ENCODE data around the gene ZCCHC10. TPM values are rescaled to one million over a fixed set of nuclear protein-coding genes. Genes with fewer than 3 reads are reported as not detected.

ZCCHC10 gene
- total and polyA plus RNA-seq, 10 of the 15 experiments (the other 5 are each of a cell fraction or from before 2014, with no cell fraction given) = 16.8 to 117 (median 53.5) TPM

- no peak for TF ChIP-seq BCLAF1 (IDR thresholded peaks at IDR 0.05)
- TF ChIP-seq USF1 (IDR thresholded peaks at IDR 0.05; ENCODE audit: borderline replicate concordance, extremely low read length, insufficient read depth, low read depth, low read length) = peak; percentile 99
- TF ChIP-seq EP300 (IDR thresholded peaks at IDR 0.05; ENCODE audit: borderline replicate concordance in 1 of 2, control insufficient read depth in 1 of 2, low read depth in 2 of 2, low read length in 2 of 2) = no peak
- peak; percentile 81 for TF ChIP-seq ZBTB4 (CRISPR knock-in tag; IDR thresholded peaks at IDR 0.05)
- no peak for TF ChIP-seq CUX1 (IDR thresholded peaks at IDR 0.05; ENCODE audit: insufficient replicate concordance, low read depth, low read length)
- TF ChIP-seq KLF5 (IDR thresholded peaks at IDR 0.05; ENCODE audit: partially characterized antibody) = no peak
- TF ChIP-seq BACH1 (IDR thresholded peaks at IDR 0.05; ENCODE audit: borderline replicate concordance) = peak; percentile 74
- no peak for TF ChIP-seq E2F8 (IDR thresholded peaks at IDR 0.05; ENCODE audit: low read depth, partially characterized antibody)
- TF ChIP-seq IKZF2 (IDR thresholded peaks at IDR 0.05) = peak in 1 of 2 experiments; percentile 32; a peak in 1 of 4 replicates
- TF ChIP-seq SREBF2 (IDR thresholded peaks at IDR 0.05; ENCODE audit: low read length) = no peak
- no peak for TF ChIP-seq HDAC2 (IDR thresholded peaks at IDR 0.05)
These were observed 62.9 kb downstream of the ZCCHC10 start, which contains the start of gene AFF4 (continued) for GRCh38 chr5:132963171-132964104.
